BJ (cell line): ENCODE data around the gene SMG6. TPM values are rescaled to one million over a fixed set of nuclear protein-coding genes. Genes with fewer than 3 reads are reported as not detected.

Experiments used
- CTCF ChIA-PET: fragments of 350-600 bp; formaldehyde crosslinking; extraction: SDS; loops from one replicate; lab custom pipeline; 2021; ENCODE audit warnings: antibody characterized with exemption, inconsistent platforms; lab: Yijun Ruan, JAX
- POLR2A ChIA-PET: fragments of 300-600 bp; sonication (Branson Sonifier 250); formaldehyde crosslinking; extraction: SDS; loops from one replicate; lab custom pipeline; 2021; ENCODE audit warnings: antibody characterized with exemption; lab: Charles Lee
- DNase-seq: peaks from one replicate; pipeline ENCODE4 v3.0.0-alpha.2; 2011; ENCODE audit warnings: low read depth
- H3K27me3 ChIP-seq: 2 replicates; pipeline ENCODE4 v1.6.0; 2011; ENCODE audit warnings: low read length; ENCODE audit not compliant: control insufficient read depth, insufficient read depth
- H3K36me3 ChIP-seq: 2 replicates; pipeline ENCODE4 v1.5.1; 2011; ENCODE audit warnings: low read length; ENCODE audit not compliant: control insufficient read depth, insufficient read depth
- H3K4me3 ChIP-seq: 2 replicates; pipeline ENCODE4 v1.5.1; 2011; ENCODE audit warnings: low read depth, mild to moderate bottlenecking, control low read depth, low read length
- CTCF ChIP-seq: IDR thresholded peaks from 2 replicates; pipeline ENCODE4 v1.5.1; 2011; ENCODE audit warnings: low read depth, mild to moderate bottlenecking, control low read depth, inconsistent platforms, low read length, moderate library complexity; ENCODE audit not compliant: insufficient read depth
- polyA plus RNA-seq: library from polyadenylated mRNA; depleted of rRNA; stranded (reverse); fragments of >200 nt; gene quantifications from 2 replicates; pipeline ENCODE4 v1.2.3, GENCODE V29; 2011

The SMG6 gene
- polyA plus RNA-seq, 1 experiment, result 29.7 TPM

- DNase-seq, result no peak
- Histone ChIP-seq H3K27me3 (no peaks in the 10 kb centered on the region), H3K36me3 (peaks cover 30% of the 10 kb centered on the region), H3K4me3 (no peak overlapping the region)
- POLR2A ChIA-PET, result no interaction called here
- CTCF ChIA-PET, result interaction anchor here (1.6 to 3.1 kb wide), 3 partner anchors 11 to 128 kb away, joined by 4 to 14 read pairs (median 7); partner anchors contain the start of gene RTN4RL1
- TF ChIP-seq CTCF, result no peak
Observed at GRCh38 chr17:2037155-2037554, 266.4 kb downstream of the SMG6 start.

DNA sequence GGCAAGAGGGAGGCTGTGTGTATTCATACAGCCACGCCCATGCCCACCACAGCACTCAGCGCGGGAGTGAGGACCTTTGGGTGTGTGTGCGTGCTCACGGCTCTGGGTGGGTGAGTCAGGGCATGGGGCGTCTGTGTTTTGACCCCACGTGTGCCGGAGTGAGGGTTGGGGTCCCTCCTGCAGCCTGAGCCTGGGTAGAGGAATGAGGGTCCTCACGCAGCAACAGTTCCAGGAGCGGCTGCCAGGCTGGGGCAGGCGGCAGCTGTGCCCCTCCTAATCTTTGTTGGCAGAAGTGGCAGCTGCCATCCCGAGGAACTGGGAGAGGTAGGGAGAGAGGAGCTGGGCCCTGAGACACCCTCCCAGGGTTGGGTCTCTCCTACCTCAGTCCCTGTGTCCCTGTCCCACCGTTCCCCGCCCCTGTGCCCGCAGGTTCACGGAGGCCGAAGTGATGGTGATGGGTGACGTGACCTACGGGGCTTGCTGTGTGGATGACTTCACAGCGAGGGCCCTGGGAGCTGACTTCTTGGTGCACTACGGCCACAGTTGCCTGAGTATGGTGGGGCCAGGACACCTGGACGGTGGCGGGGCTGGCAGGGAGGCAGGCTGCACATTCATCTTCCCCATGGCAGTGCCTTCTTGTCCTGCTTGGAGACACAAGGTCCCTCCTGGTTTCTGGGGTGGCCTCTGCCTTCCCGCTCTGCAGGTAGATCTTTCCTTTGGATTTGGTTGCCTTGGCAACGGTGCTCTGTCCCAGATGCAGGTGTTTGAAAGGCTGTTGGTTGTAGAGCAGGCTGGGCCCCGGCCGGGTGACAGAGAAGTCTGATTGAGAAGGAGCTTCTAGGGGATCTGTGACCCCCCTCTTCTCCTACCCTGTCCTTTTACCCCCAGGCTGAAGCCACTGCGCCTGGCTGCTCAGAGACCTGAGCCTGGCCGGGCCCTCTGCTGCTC is 267.8 kb downstream of the SMG6 start:
- H3K36me3 ChIP-seq, result peaks cover 30% of the 10 kb centered on the region
- no peak overlapping the region for H3K4me3 ChIP-seq
- ChIA-PET POLR2A (no interaction called here), CTCF (interaction anchor here (3.1 kb wide), 1 partner anchor 10 kb away, joined by 14 read pairs; the partner anchor contains the start of gene RTN4RL1)
- no peak for TF ChIP-seq CTCF
- no peaks in the 10 kb centered on the region for H3K27me3 ChIP-seq
- no peak for DNase-seq

DNA sequence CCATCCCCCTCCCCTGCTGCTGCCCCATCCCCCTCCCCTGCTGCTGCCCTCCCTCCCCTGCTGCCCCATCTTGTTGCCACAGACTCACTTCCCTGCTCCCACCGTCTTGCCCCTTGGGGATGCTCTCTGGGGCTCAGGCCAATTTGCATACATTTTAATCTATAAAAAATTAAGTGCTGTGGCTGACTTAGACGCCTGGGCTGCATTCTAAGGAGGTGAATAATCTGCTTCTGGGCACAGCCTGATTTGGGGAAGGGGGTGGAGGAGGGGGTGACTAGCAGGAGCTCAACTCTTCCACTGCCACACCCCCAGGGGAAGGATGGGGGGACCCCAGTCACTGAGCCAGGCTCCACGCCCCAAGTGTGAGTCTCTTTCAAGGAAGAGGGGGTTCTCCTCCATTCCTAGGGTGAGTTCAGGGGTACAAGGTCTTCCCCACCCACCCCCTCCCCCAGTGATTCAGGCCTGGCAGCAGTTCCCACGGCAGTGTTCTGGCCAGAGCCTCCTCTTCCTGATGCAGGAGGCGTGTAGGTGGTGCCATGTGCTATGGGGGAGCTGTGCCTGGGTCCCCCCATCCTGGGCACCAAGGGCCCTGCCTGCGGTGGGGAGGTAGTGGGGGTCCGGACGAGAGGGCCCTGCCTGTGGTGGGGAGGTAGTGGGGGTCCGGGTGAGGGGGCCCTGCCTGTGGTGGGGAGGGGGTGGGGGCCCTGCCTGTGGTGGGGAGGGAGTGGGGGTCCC is 268.6 kb downstream of the SMG6 start:
- no peak for DNase-seq
- Histone ChIP-seq H3K27me3 (no peaks in the 10 kb centered on the region), H3K36me3 (peaks cover 30% of the 10 kb centered on the region), H3K4me3 (no peak overlapping the region)
- TF ChIP-seq CTCF, result no peak
- ChIA-PET POLR2A (no interaction called here), CTCF (interaction anchor here (1.0 to 1.6 kb wide), 2 partner anchors 126 to 210 kb away, joined by 4 to 6 read pairs; no protein-coding TSS in a partner anchor)

GRCh38 chr17:2034157-2034556 is 269.4 kb downstream of the SMG6 start:
- H3K27me3 ChIP-seq, result no peaks in the 10 kb centered on the region
- no peak for TF ChIP-seq CTCF
- peaks cover 28% of the 10 kb centered on the region for H3K36me3 ChIP-seq
- CTCF ChIA-PET, result interaction anchor here (0.6 to 2.1 kb wide), 5 partner anchors 10 to 242 kb away, joined by 3 to 6 read pairs (median 4); no protein-coding TSS in a partner anchor
- no peak overlapping the region for H3K4me3 ChIP-seq
- POLR2A ChIA-PET, result no interaction called here
- DNase-seq, result no peak
